A549 treated with Hydrocortisone at 1 μM for 4 hours (cell line): ENCODE measurements around the gene CTBP1. TPM values are rescaled to one million over a fixed set of nuclear protein-coding genes. Genes with fewer than 3 reads are reported as not detected.

Experiments used
- total RNA-seq: library from RNA; stranded (reverse); fragments of 200-300 nt; extraction: Qiagen RNA extraction; gene quantifications from 5 replicates; pipeline ENCODE4 v1.2.3, GENCODE V29; 2022

Gene CTBP1
- 77.7 to 93.8 TPM (median 82.9 TPM) in 5 replicates for total RNA-seq

GRCh38 chr4:1248245-1249147, at the start of gene CTBP1:
CTBP1 (minus strand) TSS chr4:1249130; CDS start chr4:1241331, 7,799 bp downstream.

GRCh38 chr4:1289207-1290164, 40.6 kb upstream of the CTBP1 start, which contains the start of gene MAEA:
MAEA (plus strand) TSS chr4:1289891; CDS start chr4:1289914, 23 bp downstream.

GRCh38 chr4:1172228-1172851, 76.6 kb downstream of the CTBP1 start, which contains the start of gene SPON2:
SPON2 (minus strand) TSS chr4:1172583.

Other genes starting within 250 kb of the CTBP1 start
- gene FGFRL1, start 237.5 kb downstream of the CTBP1 start, total RNA-seq, result 14.6 to 20.3 TPM (median 19.4 TPM) in 5 replicates
- 1.4 to 2.8 TPM (median 2.4 TPM) in 5 replicates for gene RNF212, start 135.6 kb downstream of the CTBP1 start, total RNA-seq
- gene SPON2, start 76.5 kb downstream of the CTBP1 start, total RNA-seq, result 0.31 to 1.0 TPM (median 0.39 TPM) in 5 replicates
- gene MAEA, start 40.8 kb upstream of the CTBP1 start, total RNA-seq, result 57.3 to 62.4 TPM (median 61.3 TPM) in 5 replicates
- gene UVSSA, start 98.1 kb upstream of the CTBP1 start, total RNA-seq, result 4.4 to 4.9 TPM (median 4.5 TPM) in 5 replicates
- gene NKX1-1, start 157.3 kb upstream of the CTBP1 start, total RNA-seq, result not detected in 5 replicates